Right lobe of liver (tissue), 6 donors: ENCODE results near the gene PDE6H. TPM values are rescaled to one million over a fixed set of nuclear protein-coding genes. Genes with fewer than 3 reads are reported as not detected.
A peak's percentile ranks its signal among the peaks of the same experiment; 100 is the strongest.

Source experiments
- ATAC-seq, 4 donors: fragments of 200-7000 bp; cut with Tn5 transposase; one replicate each; pipeline ENCODE4 v1.9.1; 2020; ENCODE audit warnings: mild to moderate bottlenecking in 4 of 4, moderate library complexity in 4 of 4
- DNase-seq, 3 donors: peaks; one replicate each; pipeline ENCODE4 v3.0.0-alpha.2; 2020
- H3K27ac ChIP-seq, 3 donors: fragments of 200-600 bp; one replicate each; pipeline ENCODE4 v1.8.0; 2022
- H3K27me3 ChIP-seq, 2 donors: fragments of 200-600 bp; one replicate each; pipeline ENCODE4 v1.8.0; 2022
- H3K36me3 ChIP-seq, 4 donors: fragments of 200-600 bp; sonication (generic) in 1 of 4; one replicate each; pipeline versions ENCODE4 v1.5.1 to v1.8.0; 2017 to 2022; ENCODE audit warnings: control low read depth in 1 of 4
- H3K4me1 ChIP-seq, 4 donors: fragments of 200-600 bp; sonication (generic) in 1 of 4; one replicate each; pipeline versions ENCODE4 v1.5.1 to v1.8.0; 2017 to 2022; ENCODE audit warnings: control low read depth in 1 of 4
- H3K4me3 ChIP-seq, 3 donors: fragments of 200-600 bp; one replicate each; pipeline ENCODE4 v1.8.0; 2022
- H3K9me3 ChIP-seq, 4 donors: fragments of 200-600 bp; sonication (generic) in 1 of 4; one replicate each; pipeline versions ENCODE4 v1.5.1 to v1.8.0; 2017 to 2022; ENCODE audit warnings: control low read depth in 1 of 4
- CTCF ChIP-seq, 4 donors: fragments of 200-600 bp in 3 of 4; fragments of 450-650 bp in 1 of 4; IDR thresholded peaks; one replicate each; pipeline versions ENCODE4 v1.5.1 to v1.8.0; 2016 to 2022; ENCODE audit warnings: antibody characterized with exemption in 4 of 4, mild to moderate bottlenecking in 2 of 4
- POLR2A ChIP-seq: fragments of 450-650 bp; IDR thresholded peaks from one replicate; pipeline ENCODE4 v1.6.1; 2017; ENCODE audit warnings: antibody characterized with exemption, mild to moderate bottlenecking
- WGBS: methylation state at CpG from one replicate; pipeline ENCODE4 v1.1.6; 2018; ENCODE audit warnings: low coverage, low lambda C conversion rate; ENCODE audit not compliant: insufficient coverage; ENCODE audit errors: missing lambda C conversion rate; 5-methylcytosine and 5-hydroxymethylcytosine counted together
- intact Hi-C, 2 donors: fragments of 100-400 bp; cut with DNase I; formaldehyde crosslinking; loops; one replicate each; pipeline versions ENCODE4 v1.11.2 to v1.14.1; 2022
- total RNA-seq, 6 experiments: library from RNA; depleted of rRNA in 2 of 6; stranded (reverse); fragments of >200 nt in 2 of 6; fragmentation: NEBNext Ultra II Directional in 3 of 6; extraction: Animal tissue kit (Norgen Biotek cat#: 25700) in 3 of 6; gene quantifications; one replicate each; pipeline versions ENCODE4 v1.1.0 to v1.2.4, GENCODE V29; 2016 to 2023
- donor health status: DM: no; HTN: yes; CAD: no.
- donor health status: DM: no; HTN: no; CAD: no.
- donor health status: DM: no; HTN: no; CAD: no.
- donor health status: DM: no; HTN: yes; CAD: no.
- donor health status: DM: no; HTN: yes; CAD: no.

Gene PDE6H
- total RNA-seq, 6 experiments from 2014 or later = not detected

- no peak overlapping the region for H3K27ac ChIP-seq
- no peak for DNase-seq
- H3K36me3 ChIP-seq = no peaks in the 10 kb centered on the region
- intact Hi-C loops = loop anchor here (10.0 kb wide), 1 partner anchor 149 kb away; the partner anchor contains the start of gene ART4 (in 2 of the 2)
- no peak for ATAC-seq
- no peak overlapping the region for H3K4me3 ChIP-seq
- H3K27me3 ChIP-seq = no peaks in the 10 kb centered on the region
- WGBS = 67% methylated on average over 4 of the region's 4 CpGs
- no peak for TF ChIP-seq POLR2A
- no peak for TF ChIP-seq CTCF (IDR thresholded peaks at IDR 0.05)
- no peaks in the 10 kb centered on the region for H3K9me3 ChIP-seq
- no peaks in the 10 kb centered on the region for H3K4me1 ChIP-seq
Measured at GRCh38 chr12:14993537-14994266, 20.9 kb downstream of the PDE6H start.

GRCh38 chr12:14994610-14995009 lies 21.8 kb downstream of the PDE6H start:
- intact Hi-C loops = loop anchor here (10.0 kb wide), 1 partner anchor 150 kb away; the partner anchor contains the start of gene ART4 (in 2 of the 2)
- Histone ChIP-seq H3K4me1 (no peaks in the 10 kb centered on the region), H3K27me3 (no peaks in the 10 kb centered on the region), H3K4me3 (no peak overlapping the region), H3K9me3 (no peaks in the 10 kb centered on the region), H3K36me3 (no peaks in the 10 kb centered on the region), H3K27ac (no peak overlapping the region)
- ATAC-seq = no peak
- no peak for TF ChIP-seq POLR2A
- DNase-seq = no peak
- 23% methylated on average over 3 of the region's 3 CpGs for WGBS

DNA sequence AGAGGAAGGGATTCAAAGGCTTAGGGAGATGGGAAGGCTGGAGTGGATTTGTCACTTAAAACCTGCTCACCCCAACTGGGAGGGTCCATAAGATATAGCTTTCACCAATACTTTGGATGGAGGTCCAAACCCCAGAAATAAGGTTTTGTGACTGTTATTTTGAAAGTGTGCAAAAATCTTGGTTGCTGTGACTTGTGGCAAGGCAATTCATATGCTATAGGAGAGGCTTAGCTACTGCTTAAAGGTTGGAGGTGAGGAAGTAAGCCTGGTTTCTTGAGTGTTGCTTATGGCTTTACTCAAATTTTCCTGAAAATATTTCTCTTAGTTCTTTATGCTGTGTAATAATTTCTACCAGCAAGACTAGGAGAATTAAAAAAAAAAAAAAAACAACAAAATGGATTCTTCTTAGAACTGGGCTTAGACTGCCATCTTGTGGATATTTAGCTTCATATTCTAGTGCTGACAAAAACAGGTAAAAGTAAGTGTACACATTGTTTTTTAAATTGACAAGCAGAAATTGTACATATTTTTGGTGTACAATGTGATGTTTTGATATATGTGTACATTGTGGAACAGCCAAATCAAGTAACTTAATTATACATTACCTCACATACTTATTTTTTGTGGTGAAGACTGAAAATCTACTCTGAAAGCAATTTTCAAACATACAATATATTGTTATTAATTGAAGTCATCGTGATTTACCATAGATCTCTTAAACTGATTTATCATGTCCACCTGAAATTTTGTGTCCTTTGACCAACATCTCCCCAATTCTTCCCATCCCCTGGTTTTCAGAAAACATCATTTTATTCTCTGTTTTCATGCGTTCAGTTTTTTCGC lies 23.0 kb downstream of the PDE6H start:
- no peaks in the 10 kb centered on the region for H3K9me3 ChIP-seq
- no peaks in the 10 kb centered on the region for H3K4me1 ChIP-seq
- DNase-seq (no peak), ATAC-seq (peak; percentile 73 to 82 (median 81))
- H3K27ac ChIP-seq = no peak overlapping the region
- no peaks in the 10 kb centered on the region for H3K27me3 ChIP-seq
- TF ChIP-seq CTCF (IDR thresholded peaks at IDR 0.05) (peak; percentile 66 to 70 (median 68)), POLR2A (no peak)
- no peaks in the 10 kb centered on the region for H3K36me3 ChIP-seq
- WGBS = 93% methylated on average over 3 of the region's 3 CpGs
- intact Hi-C loops = loop anchor here (10.0 kb wide), 1 partner anchor 151 kb away; the partner anchor contains the start of gene ART4 (in 2 of the 2)
- no peak overlapping the region for H3K4me3 ChIP-seq

GRCh38 chr12:14997998-14998397 lies 25.2 kb downstream of the PDE6H start:
- no peak overlapping the region for H3K27ac ChIP-seq
- 79% methylated on average over 3 of the region's 3 CpGs for WGBS
- intact Hi-C loops = loop anchor here (10.0 kb wide), 1 partner anchor 153 kb away; the partner anchor contains the start of gene ART4 (in 2 of the 2)
- TF ChIP-seq CTCF (IDR thresholded peaks at IDR 0.05) (no peak), POLR2A (no peak)
- H3K4me1 ChIP-seq = no peaks in the 10 kb centered on the region
- H3K27me3 ChIP-seq = no peaks in the 10 kb centered on the region
- H3K9me3 ChIP-seq = no peaks in the 10 kb centered on the region
- H3K36me3 ChIP-seq = no peaks in the 10 kb centered on the region
- ATAC-seq = no peak
- no peak overlapping the region for H3K4me3 ChIP-seq
- no peak for DNase-seq
